OCI-M2 (cell line): ENCODE measurements around the gene TRPM4.
"Not testable (repeated sequence)": the region's sequence is repeated elsewhere in the genome, so short reads cannot be mapped to it uniquely, and the experiment has no call there.

ENCODE experiments used
- DNase-seq: peaks from one replicate; lab custom pipeline; 2025; ENCODE audit not compliant: unreplicated experiment; lab: John Stamatoyannopoulos, UW

TRPM4 gene

DNA sequence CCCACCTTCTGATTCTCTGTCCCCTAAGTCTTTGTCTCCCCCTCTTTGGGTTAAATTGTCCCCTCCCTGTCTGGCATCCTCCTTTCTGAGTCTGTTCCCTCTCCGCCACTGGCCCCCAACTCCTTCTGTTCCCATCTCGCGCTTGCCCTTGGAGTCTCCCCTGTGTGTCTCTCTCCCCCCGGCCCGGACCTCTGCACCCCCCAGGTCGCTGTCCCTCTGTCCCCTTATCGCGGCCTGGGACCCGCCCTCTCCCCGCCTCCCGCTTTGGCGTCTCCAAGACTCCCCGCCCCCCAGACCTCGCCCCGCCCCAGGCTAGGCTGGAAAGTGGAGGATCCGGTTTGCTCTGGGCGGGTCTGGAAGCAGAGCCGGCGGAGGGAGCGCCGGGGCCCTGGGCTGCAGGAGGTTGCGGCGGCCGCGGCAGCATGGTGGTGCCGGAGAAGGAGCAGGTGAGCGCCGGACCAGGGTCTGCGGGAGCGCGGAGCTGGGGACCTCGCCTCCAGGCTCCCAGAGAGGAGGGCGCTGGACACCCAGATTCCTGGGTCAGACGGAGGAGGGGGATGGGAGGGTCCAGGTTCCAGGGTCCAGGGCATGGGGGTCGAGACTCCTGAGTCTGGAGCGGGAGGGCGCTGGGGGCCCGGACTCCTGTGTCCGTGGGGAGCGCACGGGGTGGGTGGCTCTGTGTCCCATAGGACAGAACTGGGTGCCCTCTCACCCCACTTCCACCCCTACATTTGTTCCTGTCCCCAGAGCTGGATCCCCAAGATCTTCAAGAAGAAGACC lies at the start of gene TRPM4:
TSS of gene TRPM4 (plus strand) at position 348 of the 780 bp plus-strand sequence. CDS start at position 423, 75 bp downstream.
- peak; percentile 51 for DNase-seq

GRCh38 chr19:49109051-49109450 lies 48.5 kb upstream of the TRPM4 start:
- DNase-seq = no peak

DNA sequence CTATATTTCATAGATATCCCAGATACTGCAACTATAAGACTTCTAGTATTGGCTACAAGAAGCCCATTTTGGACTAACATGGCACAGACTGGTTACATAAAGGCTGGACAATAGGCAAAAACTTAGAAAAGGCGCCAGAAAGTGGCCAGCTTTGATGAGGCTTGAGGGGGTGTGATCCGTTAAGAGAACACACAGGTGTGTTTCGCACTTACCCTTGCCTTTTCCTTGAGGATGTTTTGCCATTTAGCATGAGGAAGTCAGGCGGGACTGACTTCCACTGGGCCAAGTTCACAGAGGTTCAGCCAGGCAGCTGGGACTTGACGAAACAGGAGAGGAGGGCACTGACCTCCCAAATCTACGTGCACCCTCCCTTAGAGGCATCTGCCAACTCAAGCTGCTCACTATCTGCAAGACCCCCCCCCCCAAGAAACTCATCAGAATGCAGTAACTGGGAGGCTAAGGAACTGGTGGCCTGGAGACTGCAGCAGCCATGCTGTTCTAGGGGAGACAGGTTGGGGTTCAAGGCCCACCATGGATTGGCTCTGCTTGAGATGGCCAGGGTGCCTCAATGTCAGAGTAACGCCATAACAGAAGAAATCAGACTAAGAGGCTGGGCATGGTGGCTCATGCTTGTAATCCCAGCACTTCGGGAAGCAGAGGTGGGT lies 47.9 kb upstream of the TRPM4 start:
- DNase-seq = no peak

DNA sequence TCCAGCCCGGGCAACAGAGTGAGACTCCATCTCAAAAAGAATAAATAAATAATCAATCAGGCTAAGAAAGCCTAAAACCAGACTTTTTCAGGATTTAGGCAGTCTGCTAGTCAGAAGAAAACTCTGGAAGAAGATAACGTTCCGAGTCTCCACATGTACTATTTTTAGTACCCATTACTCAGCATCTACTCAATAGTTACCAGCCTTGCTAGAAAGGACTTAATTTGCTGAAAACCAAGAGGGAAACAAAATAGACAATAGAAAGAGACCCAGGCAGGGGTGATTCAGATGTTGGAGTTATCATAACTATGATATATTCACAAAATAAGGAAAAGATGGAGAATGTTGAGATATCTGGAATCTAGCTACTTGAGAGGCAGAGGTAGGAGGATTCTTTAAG lies 47.0 kb upstream of the TRPM4 start:
- DNase-seq = no peak

DNA sequence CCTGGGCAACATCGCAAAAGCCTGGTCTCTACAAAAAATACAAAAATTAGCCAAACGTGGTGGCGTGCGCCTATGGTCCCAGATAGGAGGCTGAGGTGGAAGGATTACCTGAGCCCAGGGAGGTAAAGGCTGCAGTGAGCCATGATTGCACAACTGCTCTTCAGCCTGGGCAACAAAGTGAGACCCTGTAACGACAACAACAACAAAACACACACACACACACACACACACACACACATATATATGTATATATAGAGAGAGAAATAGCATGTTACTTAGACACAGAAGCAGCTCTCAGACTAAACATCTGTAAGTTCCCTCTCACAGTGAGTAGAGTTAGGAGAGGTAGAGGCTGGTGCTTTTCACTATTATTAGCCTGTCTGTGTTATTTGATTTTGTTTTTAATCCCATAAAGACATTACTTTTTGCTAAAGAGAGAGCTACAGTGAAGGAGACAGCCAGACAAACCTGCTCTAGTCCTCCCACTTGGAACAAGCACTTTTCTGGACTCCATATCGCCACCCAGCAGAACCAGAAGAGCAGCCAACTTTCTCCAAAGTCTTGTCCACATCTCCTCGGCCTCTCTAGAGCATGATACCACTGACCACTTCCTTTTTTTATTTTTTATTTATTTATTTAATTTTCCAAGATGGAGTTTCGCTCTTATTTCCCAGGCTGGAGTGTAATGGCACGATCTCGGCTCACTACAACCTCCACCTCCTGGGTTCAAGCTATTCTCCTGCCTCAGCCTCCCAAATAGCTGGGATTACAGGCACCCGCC lies 46.2 kb upstream of the TRPM4 start:
- DNase-seq = no peak

DNA sequence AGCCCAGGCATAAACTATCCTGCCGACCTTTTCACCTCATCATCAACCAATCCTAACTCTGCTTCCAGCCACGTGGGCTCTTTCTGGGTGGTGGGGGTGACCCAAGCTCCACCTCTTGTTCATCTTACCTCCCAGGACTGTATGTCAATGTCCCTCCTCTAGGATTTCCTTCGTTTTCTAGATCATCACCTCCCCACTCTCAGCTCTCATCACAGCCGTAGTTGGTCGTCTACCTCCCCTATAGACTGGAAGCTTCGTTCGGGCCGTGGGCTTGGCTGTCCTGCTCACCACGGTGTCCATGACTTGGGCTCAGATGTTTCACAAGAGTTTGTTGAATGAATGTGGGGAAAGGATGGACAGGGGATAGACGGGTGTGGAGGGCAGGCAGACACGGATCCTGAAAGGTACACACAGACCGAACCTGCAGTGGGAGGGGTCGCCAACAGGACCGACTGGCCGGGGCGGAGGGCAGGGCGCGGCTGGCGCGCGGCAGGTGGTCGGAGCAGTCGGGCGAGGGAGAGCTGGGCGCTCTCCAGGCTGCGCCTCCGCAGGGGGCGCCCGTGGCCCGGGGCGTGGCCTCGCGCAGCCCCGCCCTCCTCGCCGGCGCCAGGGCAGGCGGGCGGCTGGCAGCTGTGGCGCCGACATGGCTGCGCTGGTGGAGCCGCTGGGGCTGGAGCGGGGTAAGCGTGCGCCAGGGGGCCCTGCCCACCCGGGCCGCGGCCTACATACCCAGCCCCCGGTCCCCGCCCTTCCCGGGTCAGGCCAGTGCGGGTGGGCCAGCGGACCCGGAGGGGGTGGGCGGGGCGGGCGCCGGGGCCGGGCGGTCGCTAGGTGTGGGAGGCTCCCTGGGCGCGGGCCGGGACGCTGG lies 43.6 kb upstream of the TRPM4 start, which contains the start of gene LIN7B:
TSS of gene LIN7B (plus strand) at position 609 of the 868 bp plus-strand sequence. CDS start at position 644, 35 bp downstream.
- DNase-seq = peak; percentile 81

DNA sequence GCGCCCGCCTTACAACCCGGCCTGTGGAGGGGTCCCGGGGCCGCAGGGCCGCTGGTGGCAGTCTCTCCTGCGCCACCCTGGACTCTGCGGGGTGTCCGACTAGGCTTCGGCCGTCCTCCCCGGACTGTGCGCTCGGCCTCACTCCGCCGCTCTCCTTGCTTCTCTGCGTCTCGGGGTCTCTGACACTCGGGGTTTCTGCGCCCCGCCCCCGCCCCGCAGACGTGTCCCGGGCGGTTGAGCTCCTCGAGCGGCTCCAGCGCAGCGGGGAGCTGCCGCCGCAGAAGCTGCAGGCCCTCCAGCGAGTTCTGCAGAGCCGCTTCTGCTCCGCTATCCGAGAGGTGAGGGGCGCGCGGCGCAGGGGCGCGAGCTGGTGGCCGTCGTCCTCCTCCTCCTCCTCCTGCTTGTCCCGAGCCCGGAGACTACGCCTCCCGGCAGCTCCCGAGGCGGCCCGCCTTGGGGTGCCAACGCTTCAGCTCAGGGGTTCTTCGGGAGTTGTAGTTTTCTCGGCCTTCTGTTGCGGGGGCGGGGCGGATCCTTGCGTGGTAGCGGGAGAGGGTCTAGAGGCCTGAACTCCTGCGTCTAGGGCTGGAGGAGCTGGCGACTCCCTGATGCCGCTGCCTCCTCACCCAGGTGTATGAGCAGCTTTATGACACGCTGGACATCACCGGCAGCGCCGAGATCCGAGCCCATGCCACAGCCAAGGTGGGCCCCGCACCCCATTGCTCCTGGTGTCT lies 42.8 kb upstream of the TRPM4 start:
- no peak for DNase-seq

- DNase-seq = no peak
These were observed 41.0 kb upstream of the TRPM4 start for GRCh38 chr19:49116544-49116943.

DNA sequence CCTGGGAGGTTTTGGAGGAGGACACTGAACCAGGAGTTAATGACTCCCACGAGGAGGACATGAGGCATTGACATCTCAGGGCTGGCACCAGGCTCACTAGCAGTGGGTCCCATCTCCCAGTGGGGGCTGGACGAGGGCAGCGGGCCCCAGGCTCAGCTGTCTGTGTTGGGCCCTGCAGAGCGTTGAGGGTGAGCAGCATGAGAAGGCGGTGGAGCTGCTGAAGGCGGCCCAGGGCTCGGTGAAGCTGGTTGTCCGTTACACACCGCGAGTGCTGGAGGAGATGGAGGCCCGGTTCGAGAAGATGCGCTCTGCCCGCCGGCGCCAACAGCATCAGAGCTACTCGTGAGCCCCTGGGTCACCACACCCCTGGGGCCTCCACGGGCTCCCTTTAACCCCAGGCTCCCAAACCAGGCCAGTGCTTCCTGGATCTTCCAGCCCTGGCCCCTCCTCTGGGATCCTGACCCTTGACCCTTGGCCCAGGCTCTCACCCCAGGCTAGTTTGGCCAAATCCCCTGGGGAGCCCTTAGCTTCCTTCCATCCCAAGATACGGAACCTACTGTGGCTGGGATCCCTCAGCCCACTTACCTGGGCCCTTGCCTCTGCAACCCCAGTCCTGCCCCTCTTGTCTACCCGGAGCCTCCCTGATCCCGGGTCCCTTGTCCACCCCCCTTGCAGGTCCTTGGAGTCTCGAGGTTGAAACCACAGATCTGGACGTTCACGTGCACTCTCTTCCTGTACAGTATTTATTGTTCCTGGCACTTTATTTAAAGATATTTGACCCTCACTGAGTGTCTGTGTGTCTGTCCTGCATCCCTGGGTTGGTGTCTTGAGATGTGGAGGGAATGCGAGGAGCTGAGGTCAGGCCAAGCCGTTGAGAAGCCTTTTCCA lies 39.7 kb upstream of the TRPM4 start:
- DNase-seq = no peak

DNA sequence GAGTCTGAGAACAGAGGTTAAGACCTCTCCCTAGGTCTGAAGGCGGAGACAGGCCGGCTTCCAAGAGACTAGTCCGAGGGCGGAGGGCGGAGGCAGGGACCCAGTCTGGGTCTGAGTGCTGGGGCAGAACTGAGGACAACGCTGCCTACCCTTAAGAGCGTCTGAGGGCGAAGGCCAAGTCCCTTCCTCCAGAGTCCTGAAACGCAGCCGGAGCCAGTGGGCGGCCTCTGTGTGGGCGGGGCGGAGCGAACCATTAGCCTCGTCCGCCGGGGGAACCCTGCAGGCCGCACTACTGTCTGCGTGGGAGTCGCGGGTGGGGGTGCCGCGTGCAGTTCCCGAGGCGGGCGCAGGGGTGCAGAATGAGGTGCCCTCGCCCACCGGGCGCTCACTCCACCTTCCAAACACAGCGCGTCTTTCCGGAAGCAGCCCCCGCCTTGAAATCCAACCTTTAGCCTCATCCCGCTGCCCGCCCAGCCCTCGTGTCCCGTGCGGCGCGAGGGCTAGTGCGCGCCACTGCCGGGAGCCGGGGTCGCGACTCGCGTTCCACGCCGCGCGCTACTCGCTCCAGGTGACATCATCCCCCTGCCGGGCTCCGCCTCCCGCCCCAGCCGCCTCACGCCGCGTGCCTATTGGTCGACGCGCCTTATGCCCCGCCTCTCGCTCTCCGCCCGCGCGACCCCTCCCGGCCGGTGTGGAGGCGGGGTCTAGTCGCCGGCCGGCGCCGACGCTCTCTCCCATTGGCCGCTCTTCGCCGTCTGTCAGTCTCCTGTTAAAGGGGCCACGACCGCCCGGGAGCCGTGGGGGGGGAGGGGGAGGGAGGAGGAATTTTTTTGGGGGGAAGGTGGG lies 38.8 kb upstream of the TRPM4 start, which contains the start of gene C19orf73:
TSS of gene C19orf73 (minus strand) at position 579 of the 846 bp plus-strand sequence. CDS start at position 458, 121 bp downstream.
- peak; percentile 91 for DNase-seq

DNA sequence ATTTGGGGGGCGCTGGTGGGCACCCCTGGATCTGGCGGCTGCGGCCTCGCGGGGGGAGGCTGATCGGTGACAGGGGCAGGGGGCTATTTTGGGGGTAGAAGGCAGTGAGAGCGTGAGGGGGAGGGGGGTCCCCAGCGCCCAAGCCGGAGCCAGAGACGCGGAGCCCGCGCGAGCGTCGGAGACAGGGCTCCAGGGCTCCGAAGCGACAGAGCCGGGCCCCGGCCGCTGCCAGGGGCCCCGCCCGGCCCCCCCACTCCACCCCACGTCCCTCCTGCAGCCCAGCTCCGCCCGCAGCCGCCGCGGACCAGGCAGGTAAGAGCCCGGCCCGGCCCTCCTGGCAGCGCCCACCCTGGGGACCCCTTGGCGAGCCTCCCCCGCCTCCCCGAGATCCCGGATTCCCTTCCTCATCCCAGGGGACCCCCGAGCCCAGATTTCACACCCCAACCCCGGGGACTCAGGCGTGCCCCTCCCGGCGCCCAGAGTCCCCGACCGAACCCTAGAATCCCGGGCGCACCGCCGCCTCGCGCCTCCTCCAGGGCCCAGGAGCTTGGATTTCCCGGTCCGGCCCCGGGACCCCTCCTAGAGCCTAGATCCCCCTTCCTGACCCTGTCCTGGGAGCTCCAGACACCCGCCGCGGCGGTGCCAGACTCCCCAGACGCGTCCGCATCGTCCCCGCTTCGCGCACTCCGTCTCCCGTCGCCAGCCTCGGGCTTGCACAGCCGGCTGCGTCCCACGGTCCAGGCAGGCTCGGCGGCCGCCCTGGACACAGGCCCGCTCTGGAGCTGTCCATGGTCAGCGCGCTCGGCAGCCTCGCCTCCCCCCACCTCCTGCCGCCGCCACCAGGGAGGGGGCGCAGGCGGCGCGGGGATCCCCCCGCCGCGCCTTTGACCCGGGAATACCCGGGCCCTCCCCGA lies 37.9 kb upstream of the TRPM4 start, which contains the start of gene PPFIA3:
TSS of gene PPFIA3 (plus strand) at position 134 of the 914 bp plus-strand sequence. CDS start 8,330 bp downstream, outside the sequence.
- DNase-seq = no peak

- no peak for DNase-seq
These were observed 37.3 kb upstream of the TRPM4 start for GRCh38 chr19:49120325-49120683.

GRCh38 chr19:49120868-49121267 lies 36.7 kb upstream of the TRPM4 start:
- DNase-seq = no peak

DNA sequence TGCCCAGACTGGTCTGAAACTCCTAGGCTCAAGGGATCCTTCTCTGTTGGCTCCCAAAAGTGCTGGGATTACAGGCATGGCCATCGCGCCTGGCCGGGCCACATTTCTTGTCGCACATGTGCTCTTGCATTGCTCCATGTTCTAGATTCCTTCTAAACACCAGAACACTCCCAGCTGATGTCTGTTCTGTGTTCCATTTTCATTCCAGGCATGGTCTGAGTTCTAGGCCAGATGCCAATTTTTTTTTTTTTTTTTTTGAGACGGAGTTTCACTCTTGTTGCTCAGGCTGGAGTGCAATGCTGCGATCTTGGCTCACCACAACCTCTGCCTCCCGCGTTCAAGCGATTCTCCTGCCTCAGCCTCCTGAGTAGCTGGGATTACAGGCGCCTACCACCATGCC lies 35.8 kb upstream of the TRPM4 start:
- not testable (repeated sequence) for DNase-seq

DNA sequence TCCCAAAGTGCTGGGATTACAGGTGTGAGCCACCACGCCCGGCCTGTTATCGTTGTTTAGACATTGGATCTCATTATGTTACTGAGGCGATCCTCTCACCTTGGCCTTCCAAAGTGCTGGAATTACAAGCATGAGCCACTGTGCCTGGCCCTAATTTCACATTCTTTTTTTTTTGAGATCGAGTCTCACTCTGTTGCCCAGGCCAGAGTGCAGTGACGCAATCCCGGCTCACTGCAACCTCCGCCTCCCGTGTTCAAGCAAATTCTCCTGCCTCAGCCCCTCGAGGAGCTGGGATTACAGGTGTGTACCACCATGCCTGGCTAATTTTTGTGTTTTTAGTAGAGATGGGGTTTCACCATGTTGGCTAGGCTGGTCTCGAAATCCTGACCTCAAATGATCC lies 34.3 kb upstream of the TRPM4 start:
- DNase-seq = not testable (repeated sequence)

GRCh38 chr19:49125025-49125731 lies 32.4 kb upstream of the TRPM4 start:
- DNase-seq = no peak
